Measurements from ENCODE around the gene GAS5. TPM values are rescaled to one million over a fixed set of nuclear protein-coding genes. Genes with fewer than 3 reads are reported as not detected.
A peak's percentile ranks its signal among the peaks of the same experiment; 100 is the strongest.
"Not testable (repeated sequence)": the region's sequence is repeated elsewhere in the genome, so short reads cannot be mapped to it uniquely, and the experiment has no call there.

The GAS5 gene
- total and polyA plus RNA-seq, 2 experiments from 2014 or later = 166 to 344 TPM

- Histone ChIP-seq H3K36me3 (ENCODE audit: low read depth) (peaks cover 48% of the 10 kb centered on the region), H3K4me2 (ENCODE audit: unreplicated experiment) (peak overlapping the region; percentile 4), H4K20me1 (ENCODE audit: insufficient read depth) (peaks cover 19% of the 10 kb centered on the region), H3K4me1 (ENCODE audit: insufficient read depth) (peaks cover 16% of the 10 kb centered on the region; the same call in 1 of the 2 replicates), H3K9me3 (ENCODE audit: low read depth) (no peaks in the 10 kb centered on the region), H3K4me3 (no peak overlapping the region; the same call in 1 of the 2 replicates), H2AFZ (no peak overlapping the region), H3K27ac (peak overlapping the region; percentile 85), H3K27me3 (replicated peaks; ENCODE audit: insufficient read depth) (no peaks in the 10 kb centered on the region), H3K9me2 (ENCODE audit: insufficient read depth) (no peaks in the 10 kb centered on the region), H3K9ac (peak overlapping the region; percentile 94), H3K79me2 (ENCODE audit: insufficient read depth) (peaks cover 29% of the 10 kb centered on the region), H3F3A (ENCODE audit: insufficient read depth) (peaks cover 77% of the 10 kb centered on the region)
- DNase-seq = no peak
- in situ Hi-C loops (cut with MboI) = no loop called here
- TF ChIP-seq EZH2phosphoT487 (IDR thresholded peaks at IDR 0.05; ENCODE audit: insufficient read depth, low read depth) = no peak
- TF ChIP-seq EZH2 (IDR thresholded peaks at IDR 0.05; ENCODE audit: insufficient read depth, poor library complexity, severe bottlenecking) = no peak
Measured at GRCh38 chr1:173863224-173864161, 4.3 kb downstream of the GAS5 start.

- Histone ChIP-seq H3K4me1 (ENCODE audit: insufficient read depth) (peaks cover 16% of the 10 kb centered on the region; the same call in 1 of the 2 replicates), H4K20me1 (ENCODE audit: insufficient read depth) (peaks cover 19% of the 10 kb centered on the region)
Measured at GRCh38 chr1:173862769-173863223, 5.0 kb downstream of the GAS5 start.

DNA sequence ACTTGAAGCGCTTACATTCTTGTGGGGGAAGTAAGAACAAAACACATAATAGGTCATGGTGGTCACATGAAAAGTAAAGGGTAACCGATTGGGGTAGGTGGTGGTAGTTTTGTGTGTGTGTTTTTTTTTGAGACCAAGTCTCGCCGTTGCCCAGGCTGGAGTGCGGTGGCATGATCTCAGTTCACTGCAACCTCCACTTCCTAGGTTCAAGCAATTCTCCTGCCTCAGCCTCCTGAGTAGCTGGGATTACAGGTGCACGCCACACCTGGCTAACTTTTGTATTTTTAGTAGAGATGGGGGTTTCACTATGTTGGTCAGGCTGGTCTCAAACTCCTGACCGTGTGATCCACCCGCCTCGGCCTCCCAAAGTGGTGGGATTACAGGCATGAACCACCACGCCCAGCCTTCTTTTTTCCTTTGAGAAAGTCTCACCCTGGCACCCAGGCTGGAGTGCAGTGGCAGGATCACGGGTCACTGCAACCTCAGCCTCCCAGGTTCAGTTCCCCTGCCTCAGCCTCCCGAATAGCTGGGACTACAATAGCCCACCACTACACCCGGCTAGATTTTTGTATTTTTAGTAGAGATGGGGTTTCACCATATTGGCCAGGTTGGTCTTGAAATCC lies 5.5 kb downstream of the GAS5 start:
- H3K27me3 ChIP-seq (replicated peaks; ENCODE audit: insufficient read depth); in situ Hi-C loops (cut with MboI); H3K9me2 ChIP-seq (ENCODE audit: insufficient read depth); H3K27ac ChIP-seq; H2AFZ ChIP-seq; H3K9me3 ChIP-seq (ENCODE audit: low read depth); H3K4me3 ChIP-seq; H3K9ac ChIP-seq; H3K4me2 ChIP-seq (ENCODE audit: unreplicated experiment): not testable (repeated sequence)
- WGBS, 2 experiments (ENCODE audit: low coverage in 1 of 2, low lambda C conversion rate in 2 of 2, missing lambda C conversion rate in 2 of 2) = 87 to 88% methylated on average over 13 of the region's 13 CpGs
- H4K20me1 ChIP-seq (ENCODE audit: insufficient read depth) = peaks cover 19% of the 10 kb centered on the region
- peaks cover 82% of the 10 kb centered on the region for H3F3A ChIP-seq (ENCODE audit: insufficient read depth)
- H3K79me2 ChIP-seq (ENCODE audit: insufficient read depth) = peaks cover 24% of the 10 kb centered on the region
- H3K4me1 ChIP-seq (ENCODE audit: insufficient read depth) = peaks cover 16% of the 10 kb centered on the region; the same call in 1 of the 2 replicates
- peaks cover 53% of the 10 kb centered on the region for H3K36me3 ChIP-seq (ENCODE audit: low read depth)
- peak; percentile 4 for DNase-seq

More at GRCh38 chr1:173862769-173863223, 5.0 kb downstream of the GAS5 start:
- H2AFZ ChIP-seq = no peak overlapping the region
- peak overlapping the region; percentile 85; the same call in 1 of the 2 replicates for H3K27ac ChIP-seq
- no peaks in the 10 kb centered on the region for H3K9me2 ChIP-seq (ENCODE audit: insufficient read depth)
- H3K9ac ChIP-seq = no peak overlapping the region
- peak; percentile 12 for DNase-seq
- TF ChIP-seq EZH2 (IDR thresholded peaks at IDR 0.05; ENCODE audit: insufficient read depth, poor library complexity, severe bottlenecking) (no peak), EZH2phosphoT487 (IDR thresholded peaks at IDR 0.05; ENCODE audit: insufficient read depth, low read depth) (no peak)
- no peaks in the 10 kb centered on the region for H3K27me3 ChIP-seq (replicated peaks; ENCODE audit: insufficient read depth)
- H3K79me2 ChIP-seq (ENCODE audit: insufficient read depth) = peaks cover 29% of the 10 kb centered on the region
- 67 to 71% methylated on average over 8 of the region's 8 CpGs for WGBS, 2 experiments (ENCODE audit: low coverage in 1 of 2, low lambda C conversion rate in 2 of 2, missing lambda C conversion rate in 2 of 2)
- H3K9me3 ChIP-seq (ENCODE audit: low read depth) = no peaks in the 10 kb centered on the region
- no peak overlapping the region for H3K4me3 ChIP-seq
- no peak overlapping the region for H3K4me2 ChIP-seq (ENCODE audit: unreplicated experiment)
- peaks cover 51% of the 10 kb centered on the region for H3K36me3 ChIP-seq (ENCODE audit: low read depth)
- peaks cover 82% of the 10 kb centered on the region for H3F3A ChIP-seq (ENCODE audit: insufficient read depth)
- in situ Hi-C loops (cut with MboI) = no loop called here

GRCh38 chr1:173861731-173862145 lies 6.1 kb downstream of the GAS5 start:
- H3K27me3 ChIP-seq (replicated peaks; ENCODE audit: insufficient read depth) = no peaks in the 10 kb centered on the region
- peaks cover 16% of the 10 kb centered on the region; the same call in 1 of the 2 replicates for H3K4me1 ChIP-seq (ENCODE audit: insufficient read depth)
- TF ChIP-seq EZH2phosphoT487 (IDR thresholded peaks at IDR 0.05; ENCODE audit: insufficient read depth, low read depth) (no peak), EZH2 (IDR thresholded peaks at IDR 0.05; ENCODE audit: insufficient read depth, poor library complexity, severe bottlenecking) (no peak)
- in situ Hi-C loops (cut with MboI) = no loop called here
- H3K36me3 ChIP-seq (ENCODE audit: low read depth) = peaks cover 48% of the 10 kb centered on the region
- H3F3A ChIP-seq (ENCODE audit: insufficient read depth) = peaks cover 77% of the 10 kb centered on the region
- no peaks in the 10 kb centered on the region for H3K9me3 ChIP-seq (ENCODE audit: low read depth)
- no peak overlapping the region for H3K4me3 ChIP-seq
- WGBS, 2 experiments (ENCODE audit: low coverage in 1 of 2, low lambda C conversion rate in 2 of 2, missing lambda C conversion rate in 2 of 2) = 96 to 98% methylated on average over 7 of the region's 7 CpGs
- peaks cover 19% of the 10 kb centered on the region for H3K79me2 ChIP-seq (ENCODE audit: insufficient read depth)
- H2AFZ ChIP-seq = no peak overlapping the region
- H4K20me1 ChIP-seq (ENCODE audit: insufficient read depth) = peaks cover 15% of the 10 kb centered on the region
- no peak for DNase-seq
- H3K9me2 ChIP-seq (ENCODE audit: insufficient read depth) = no peaks in the 10 kb centered on the region
- H3K4me2 ChIP-seq (ENCODE audit: unreplicated experiment) = no peak overlapping the region
- no peak overlapping the region for H3K27ac ChIP-seq
- H3K9ac ChIP-seq = no peak overlapping the region

Measured in GM23248 (cell line).